CD4-positive, alpha-beta T cell treated with Interleukin-12 subunit alpha and Interleukin-12 subunit beta, for 1 hour (primary cell): ENCODE results near the gene PPP1R1B.

Experiments used
- DNase-seq: peaks from one replicate; pipeline ENCODE4 v3.0.0-alpha.2; 2020

PPP1R1B gene

GRCh38 chr17:39600997-39601597 is 25.7 kb upstream of the PPP1R1B start:
- no peak for DNase-seq

- no peak for DNase-seq
Measured at GRCh38 chr17:39601758-39602532, 24.8 kb upstream of the PPP1R1B start.

DNA sequence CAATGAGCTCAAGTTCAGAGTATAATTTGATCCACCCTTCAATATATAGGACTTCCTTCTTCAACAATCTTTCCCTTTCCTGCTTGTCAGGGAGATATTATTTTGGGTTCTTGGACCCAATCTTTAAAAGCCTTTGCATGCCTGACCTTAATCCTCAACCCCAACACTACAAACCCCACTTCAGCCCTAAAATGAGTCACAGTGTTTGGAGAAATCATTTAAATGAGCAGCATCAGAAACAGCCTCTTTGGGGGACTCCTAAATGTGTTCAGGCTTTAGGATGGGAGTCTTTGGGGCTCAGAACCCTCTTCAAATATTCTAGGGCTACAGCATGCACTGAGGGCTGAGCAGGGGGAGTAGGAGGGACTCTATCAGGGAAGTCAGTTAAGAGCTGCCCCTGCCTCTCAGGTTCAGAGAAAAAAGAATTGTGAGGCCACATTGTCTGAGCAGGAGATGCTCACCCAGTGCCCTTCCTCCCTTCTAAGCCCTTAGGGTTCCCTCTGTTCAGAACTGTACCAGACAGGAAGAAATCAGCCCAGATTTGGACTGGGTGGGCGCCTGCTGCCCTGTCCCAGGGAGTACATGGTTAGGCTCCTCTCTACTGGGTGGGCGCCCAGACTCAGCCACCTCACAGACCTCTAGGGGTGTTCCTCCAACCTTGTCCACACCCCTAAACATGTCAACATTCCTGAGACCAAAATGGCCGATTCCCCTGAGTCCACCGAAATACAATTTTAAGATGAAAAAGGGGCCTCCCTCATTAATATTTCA is 24.0 kb upstream of the PPP1R1B start:
- DNase-seq = no peak

GRCh38 chr17:39603304-39604016 is 23.3 kb upstream of the PPP1R1B start:
- DNase-seq = no peak

- DNase-seq = no peak
Measured at GRCh38 chr17:39604911-39605491, 21.8 kb upstream of the PPP1R1B start.

DNA sequence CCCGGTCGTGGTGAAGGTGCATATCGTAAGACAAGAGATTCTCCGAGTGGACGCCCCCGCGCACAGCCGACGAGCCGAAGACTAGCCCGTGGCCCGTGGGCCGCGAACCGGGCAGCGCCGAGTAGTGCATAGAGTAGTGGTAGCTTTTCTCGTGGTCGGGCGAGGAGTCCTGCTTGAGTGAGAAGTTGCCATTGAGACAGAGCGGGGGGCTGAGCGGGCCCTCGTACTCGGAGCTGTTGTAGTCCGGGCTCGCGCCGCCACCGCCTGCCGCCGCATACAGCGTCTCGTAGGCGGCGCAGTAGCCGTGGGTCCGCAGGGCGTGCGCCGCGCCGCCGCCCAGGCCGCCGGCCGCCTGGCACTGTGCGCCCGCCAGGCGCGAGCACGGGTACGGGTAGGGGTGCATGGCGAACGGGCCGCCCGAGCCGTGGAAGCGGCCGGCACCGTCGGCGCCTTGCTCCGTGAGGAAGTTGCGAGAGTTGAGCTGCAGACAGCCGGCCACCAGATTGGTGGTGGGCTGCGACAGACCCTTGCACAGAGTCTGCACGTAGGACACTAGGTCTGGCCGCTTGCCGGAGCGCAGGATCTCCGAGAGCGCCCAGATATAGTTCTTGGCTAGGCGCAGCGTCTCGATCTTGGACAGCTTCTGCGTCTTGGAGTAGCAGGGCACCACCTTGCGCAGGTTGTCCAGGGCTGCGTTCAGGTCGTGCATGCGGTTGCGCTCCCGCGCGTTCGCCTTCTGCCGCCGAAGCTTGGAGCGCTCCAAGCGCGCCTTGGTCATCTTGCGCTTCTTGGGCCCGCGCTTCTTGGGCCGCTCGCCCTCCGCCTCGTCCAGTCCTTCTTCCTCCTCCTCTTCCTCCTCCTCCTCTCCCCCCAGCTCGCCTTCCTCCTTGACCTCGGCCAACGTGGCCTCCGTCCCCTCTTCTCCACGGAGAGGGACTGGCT is 21.0 kb upstream of the PPP1R1B start:
- DNase-seq = no peak

- DNase-seq = no peak
Measured at GRCh38 chr17:39606434-39607056, 20.2 kb upstream of the PPP1R1B start.

DNA sequence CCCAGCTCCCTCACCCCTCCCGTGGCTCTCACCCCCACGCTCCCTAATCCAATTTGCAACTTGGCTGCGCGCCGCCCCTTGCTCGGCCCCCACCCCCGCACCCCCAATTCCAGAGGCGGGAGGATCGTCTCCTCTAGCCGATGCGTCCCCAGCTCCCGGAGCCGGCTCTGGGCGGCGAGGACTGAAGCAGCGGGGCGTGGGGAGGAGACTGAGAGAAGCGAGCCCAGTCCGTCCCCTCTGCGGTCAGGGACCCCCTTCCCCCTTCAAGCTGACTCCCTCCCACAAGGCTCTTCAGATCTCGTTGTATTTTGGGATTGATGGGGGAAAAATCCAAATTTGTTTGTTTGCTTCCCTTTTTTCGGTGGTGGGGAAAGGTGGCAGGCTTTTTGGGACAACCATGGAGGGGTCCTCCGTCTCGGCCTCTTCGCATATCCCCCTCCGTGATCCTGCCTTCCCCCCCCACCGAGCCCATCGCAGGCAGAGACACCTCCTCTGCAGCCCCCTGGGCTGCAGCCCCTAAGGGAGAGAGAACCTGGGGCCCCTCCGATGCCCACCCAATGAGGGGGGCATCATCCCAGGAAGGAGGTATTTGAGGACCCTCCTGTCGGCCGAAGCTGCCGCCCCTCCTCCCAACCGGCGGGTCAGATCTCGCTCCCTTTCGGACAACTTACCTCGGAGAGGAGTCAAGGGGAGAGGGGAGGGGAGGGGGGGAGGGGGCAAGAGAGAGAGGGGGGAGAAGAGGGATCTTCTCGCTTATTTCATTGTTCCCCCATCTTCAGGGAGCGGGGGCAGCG is 19.5 kb upstream of the PPP1R1B start:
- DNase-seq = no peak

DNA sequence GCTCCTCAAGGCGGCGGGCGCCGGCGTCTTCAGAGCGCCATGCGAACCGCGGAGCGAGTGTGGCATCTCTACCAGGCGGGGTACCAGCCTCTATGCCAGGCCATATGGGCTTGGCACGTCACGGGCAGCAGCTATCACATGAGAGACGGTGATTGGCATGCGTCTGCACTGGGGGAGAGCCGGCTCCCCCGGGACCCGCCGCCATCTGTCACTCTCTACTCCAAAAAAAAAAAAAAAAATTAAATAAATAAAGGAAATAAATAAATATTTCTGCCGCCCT is 19.0 kb upstream of the PPP1R1B start, which contains the start of gene NEUROD2:
Gene NEUROD2 (minus strand): TSS at position 70 of the 280 bp plus-strand sequence. CDS start 1,321 bp downstream, outside the sequence.
- DNase-seq = no peak

GRCh38 chr17:39608142-39608981 is 18.4 kb upstream of the PPP1R1B start:
- no peak for DNase-seq

GRCh38 chr17:39609416-39610025 is 17.2 kb upstream of the PPP1R1B start:
- no peak for DNase-seq

GRCh38 chr17:39611401-39612112 is 15.2 kb upstream of the PPP1R1B start:
- no peak for DNase-seq

DNA sequence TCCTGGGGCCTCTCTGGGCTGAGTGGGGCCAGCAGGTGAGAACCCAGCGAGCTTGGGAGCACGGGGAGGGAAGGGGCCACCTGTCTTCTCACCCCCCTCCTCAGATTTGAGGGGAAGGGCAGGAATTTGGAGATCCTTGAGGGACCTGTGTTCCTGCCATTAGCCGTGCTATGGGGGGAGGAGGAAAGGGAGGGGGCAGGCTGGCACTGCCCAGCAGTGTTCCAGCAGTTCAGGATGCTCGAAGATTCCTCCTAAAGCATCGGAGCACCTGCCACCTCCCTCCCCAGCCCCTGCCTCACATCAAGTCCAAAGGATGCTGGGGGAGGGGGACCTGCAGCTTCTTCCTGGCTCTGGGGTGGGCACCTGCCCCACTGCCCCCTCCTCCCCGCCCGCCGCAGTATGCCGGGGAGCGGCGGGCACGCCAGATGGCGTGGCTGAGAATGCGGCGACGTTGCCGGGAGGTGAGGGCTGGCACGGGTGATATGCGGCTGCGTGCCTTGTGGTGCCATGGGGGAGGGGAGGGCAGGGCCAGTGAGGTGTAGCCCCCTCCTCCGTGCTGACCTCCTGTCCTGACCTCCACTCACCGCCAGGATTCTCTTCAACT is 14.4 kb upstream of the PPP1R1B start:
- no peak for DNase-seq

DNA sequence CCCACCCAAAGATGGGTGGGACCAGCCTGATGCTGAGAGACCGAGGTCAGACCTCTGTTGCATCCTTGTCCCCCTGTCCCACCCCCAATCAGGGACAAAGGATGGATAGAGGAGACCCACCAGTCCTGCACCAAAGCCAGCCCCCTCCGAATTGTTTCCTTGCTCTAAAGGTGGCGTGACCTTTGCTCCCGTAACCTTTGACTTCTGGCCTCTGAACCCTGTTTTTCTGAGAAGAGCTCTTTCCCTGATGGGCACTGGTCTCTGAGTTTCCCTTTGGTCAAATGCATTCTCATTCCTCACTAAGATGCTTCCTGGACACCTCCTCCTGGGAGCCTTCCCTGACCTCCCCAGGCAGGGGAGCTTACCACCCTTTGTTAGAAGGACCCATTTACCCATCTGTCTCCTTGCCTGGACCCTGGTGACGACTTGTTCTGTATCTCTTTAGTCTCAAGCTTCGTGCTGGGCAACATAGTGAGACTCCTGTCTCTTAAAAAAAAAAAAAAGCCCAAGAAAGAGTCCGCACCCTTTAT is 13.8 kb upstream of the PPP1R1B start:
- no peak for DNase-seq

- DNase-seq = no peak
Measured at GRCh38 chr17:39614545-39615157, 12.1 kb upstream of the PPP1R1B start.

DNA sequence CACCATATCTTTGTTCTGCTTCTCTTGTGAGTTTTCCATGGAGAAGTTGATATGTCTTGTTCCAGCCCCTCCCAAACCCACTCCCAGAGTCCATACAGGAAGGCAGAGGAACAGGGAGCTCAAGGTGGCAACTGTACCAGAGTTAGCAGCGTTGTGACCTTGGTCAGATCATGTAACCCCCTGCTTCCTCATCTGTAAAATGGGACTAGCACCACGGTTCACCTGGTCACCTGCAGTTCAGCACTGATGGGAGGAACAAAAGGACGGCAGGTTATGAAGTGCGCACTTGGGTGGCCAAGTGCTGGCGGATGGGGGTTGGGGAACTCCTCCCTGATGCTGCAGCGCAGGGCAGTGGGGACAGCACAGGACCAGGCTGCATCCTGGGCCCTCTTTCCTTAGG is 11.3 kb upstream of the PPP1R1B start:
- no peak for DNase-seq

- no peak for DNase-seq
Measured at GRCh38 chr17:39617100-39617445, 9.7 kb upstream of the PPP1R1B start.
